GM12865 (cell line): Measurements from ENCODE around the gene REL.

ENCODE experiments used
- DNase-seq: peaks from one replicate; pipeline ENCODE4 v3.0.0; 2010; ENCODE audit warnings: low read depth
- H3K4me3 ChIP-seq: 2 replicates; pipeline ENCODE4 v1.5.1; 2011; ENCODE audit warnings: mild to moderate bottlenecking, low read depth, low read length, control low read depth
- CTCF ChIP-seq: IDR thresholded peaks from 2 replicates; pipeline ENCODE4 v1.5.1; 2011; ENCODE audit warnings: low read length, control low read depth, low read depth, inconsistent platforms; ENCODE audit not compliant: insufficient read depth; ENCODE audit errors: missing control alignments

Gene REL

DNA sequence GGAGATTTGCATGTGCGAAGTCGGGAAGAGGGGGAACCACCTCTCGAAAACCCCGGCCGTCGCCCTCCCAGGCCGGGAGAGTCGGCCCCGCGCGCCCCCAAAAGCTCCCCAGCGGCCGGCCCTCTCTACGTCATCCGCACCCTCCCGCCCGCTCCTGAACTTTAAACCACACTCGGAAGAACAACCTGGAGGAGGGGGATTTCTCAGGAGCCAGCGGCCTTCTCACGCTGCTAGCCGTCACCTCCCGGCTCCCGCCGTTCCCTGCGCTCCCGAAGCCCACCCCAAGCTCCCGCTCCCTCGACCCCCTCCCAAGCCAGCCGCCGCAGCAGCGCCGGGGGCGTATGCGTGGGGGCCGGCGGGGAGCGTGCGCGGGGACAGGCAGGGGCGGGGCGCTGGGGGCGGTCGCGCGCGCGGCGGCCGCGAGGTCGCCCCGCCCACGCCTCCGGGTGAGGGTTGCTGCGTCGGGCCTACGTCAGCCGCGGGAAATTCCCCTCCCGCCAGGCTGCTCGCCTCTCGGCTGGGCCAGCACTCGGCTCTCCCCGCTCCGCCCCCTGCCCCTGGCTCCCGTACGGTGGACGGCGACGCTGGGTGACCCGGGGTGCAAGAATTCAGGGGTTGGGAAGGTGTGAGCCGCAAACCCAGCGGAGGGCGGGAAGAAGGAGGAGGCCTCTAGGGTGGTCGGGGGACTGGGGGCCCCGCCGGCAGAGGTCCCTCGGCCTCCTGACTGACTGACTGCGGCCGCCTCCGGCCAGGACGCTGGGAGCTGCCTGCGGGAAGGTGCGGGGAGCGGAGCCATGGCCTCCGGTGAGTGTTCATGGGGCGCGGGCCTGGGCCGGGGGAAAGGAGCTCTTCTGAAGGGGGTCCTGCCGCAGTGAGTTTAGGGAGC is at the start of gene REL:
TSS of gene REL (plus strand) at position 528 of the 886 bp plus-strand sequence. CDS start at position 795, 267 bp downstream.
- peak; percentile 96 for DNase-seq
- peak within 1 kb of the TSS; percentile 89 for H3K4me3 ChIP-seq
- no peak for TF ChIP-seq CTCF

GRCh38 chr2:60831921-60832320 is 49.5 kb upstream of the REL start:
- no peak for TF ChIP-seq CTCF
- DNase-seq, result no peak

DNA sequence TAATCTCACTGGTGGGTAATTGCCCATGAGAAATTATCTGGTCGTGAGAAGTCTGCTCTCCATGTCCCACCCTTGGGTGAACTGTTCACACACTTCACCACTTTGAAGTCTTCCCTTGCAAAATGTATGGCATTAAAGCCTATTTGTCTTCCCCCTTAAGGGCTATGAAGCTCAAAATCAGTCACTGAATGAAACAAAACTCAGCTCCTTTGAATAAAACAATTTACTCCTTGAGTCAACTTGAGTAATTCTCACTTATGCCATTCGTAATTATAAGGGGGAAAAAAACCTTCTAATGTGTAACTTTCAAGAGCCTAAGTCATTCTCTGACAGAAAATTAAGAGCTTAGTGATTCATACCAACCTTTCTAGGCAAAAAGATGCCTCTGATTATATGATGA is 48.8 kb upstream of the REL start:
- peak; percentile 35 for DNase-seq
- no peak for TF ChIP-seq CTCF

More at GRCh38 chr2:60831921-60832320, 49.5 kb upstream of the REL start:
- no peak overlapping the region for H3K4me3 ChIP-seq

DNA sequence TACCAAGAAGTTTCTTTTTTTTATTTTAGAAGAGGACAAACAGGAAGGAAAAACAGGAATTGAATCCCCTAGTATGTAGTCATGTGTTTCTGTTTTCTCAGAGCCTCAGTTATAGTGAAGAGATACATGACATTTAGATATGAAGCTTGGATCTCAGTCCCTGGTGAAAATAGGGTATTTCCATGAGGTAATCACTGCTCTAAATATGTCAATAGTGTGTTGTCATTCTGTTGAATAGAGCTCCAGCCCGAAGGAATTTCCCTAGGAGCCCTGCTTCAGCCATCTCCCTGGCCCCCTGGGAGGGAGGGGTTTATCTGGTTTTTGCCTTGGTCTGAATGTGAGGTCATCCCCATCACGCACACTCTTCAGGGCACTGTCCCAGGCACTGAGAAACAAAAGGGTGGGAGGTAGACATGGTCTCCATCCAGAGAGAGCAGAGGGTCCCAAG is 47.1 kb upstream of the REL start:
- no peak for TF ChIP-seq CTCF
- no peak overlapping the region for H3K4me3 ChIP-seq
- DNase-seq, result peak; percentile 82

More for the DNA sequence above, 48.8 kb upstream of the REL start:
- no peak overlapping the region for H3K4me3 ChIP-seq

DNA sequence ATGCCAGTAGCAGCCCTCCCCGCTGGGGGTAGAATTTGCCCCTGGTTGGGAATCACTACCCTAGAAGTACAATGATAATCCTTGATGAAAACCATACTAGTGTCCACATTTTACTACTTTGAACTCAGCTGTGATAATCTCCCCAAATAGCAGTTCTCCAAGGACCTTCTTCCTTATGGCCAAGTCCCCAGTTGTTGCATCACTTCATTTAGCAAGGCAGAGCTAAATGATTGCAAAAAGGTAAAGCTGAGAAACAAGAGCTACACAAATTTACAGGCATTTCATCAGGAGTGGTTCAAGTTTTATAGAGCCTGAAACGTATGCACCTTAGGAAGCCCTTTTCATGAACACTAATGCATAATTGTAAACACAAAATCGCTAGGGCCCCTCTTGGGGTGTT is 44.9 kb upstream of the REL start:
- no peak overlapping the region for H3K4me3 ChIP-seq
- no peak for TF ChIP-seq CTCF
- DNase-seq, result peak; percentile 15

DNA sequence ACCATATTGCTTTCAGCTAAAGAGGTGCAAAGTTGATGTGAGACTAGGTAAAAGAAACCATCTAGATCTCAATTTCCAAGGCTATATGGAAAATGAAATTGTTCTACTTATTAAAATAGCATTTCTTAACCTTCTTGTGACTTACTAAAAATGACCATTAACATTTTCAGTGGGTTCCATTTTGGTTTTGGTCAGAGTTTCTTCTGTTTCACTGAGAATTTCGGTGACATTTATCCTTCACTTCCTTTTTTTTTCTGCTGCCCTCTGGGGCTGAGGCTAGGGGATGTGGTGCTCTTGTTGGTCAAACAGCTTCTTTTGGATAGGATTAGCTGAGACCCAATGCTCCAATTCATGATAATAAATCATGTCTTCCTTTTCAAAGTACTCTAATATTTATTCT is 44.3 kb upstream of the REL start:
- DNase-seq, result peak; percentile 79
- no peak overlapping the region; the same call in 1 of the 2 replicates for H3K4me3 ChIP-seq

More for the DNA sequence above, 44.3 kb upstream of the REL start:
- TF ChIP-seq CTCF, result no peak
